RWPE2 (cell line): ENCODE results near the gene OR51A4.
"Not testable (repeated sequence)": the region's sequence is repeated elsewhere in the genome, so short reads cannot be mapped to it uniquely, and the experiment has no call there.

Experiments
- ATAC-seq: fragments of 200-7000 bp; cut with Tn5 transposase; 3 replicates; pipeline ENCODE4 v1.9.1; 2021; ENCODE audit warnings: low read depth
- DNase-seq: peaks from one replicate; pipeline ENCODE4 v3.0.0-alpha.2; 2020; ENCODE audit warnings: low spot score
- H3K27ac ChIP-seq: fragments of 450-650 bp; 2 replicates; pipeline ENCODE4 v1.5.1; 2017; ENCODE audit warnings: mild to moderate bottlenecking; ENCODE audit not compliant: poor library complexity, severe bottlenecking
- H3K27me3 ChIP-seq: fragments of 250-450 bp; sonication (Bioruptor Pico); 2 replicates; pipeline ENCODE4 v1.5.1; 2021; ENCODE audit warnings: mild to moderate bottlenecking, moderate library complexity; ENCODE audit not compliant: insufficient read depth, poor library complexity, severe bottlenecking
- H3K36me3 ChIP-seq: fragments of 250-450 bp; sonication (Bioruptor Pico); 2 replicates; pipeline ENCODE4 v1.5.1; 2020; ENCODE audit warnings: low read depth, mild to moderate bottlenecking, moderate library complexity
- H3K4me1 ChIP-seq: fragments of 250-450 bp; sonication (Bioruptor Pico); 2 replicates; pipeline ENCODE4 v1.5.1; 2021; ENCODE audit warnings: mild to moderate bottlenecking, moderate library complexity; ENCODE audit not compliant: insufficient read depth, poor library complexity, severe bottlenecking
- H3K4me3 ChIP-seq: fragments of 250-450 bp; sonication (Bioruptor Pico); 2 replicates; pipeline ENCODE4 v1.5.1; 2021; ENCODE audit warnings: mild to moderate bottlenecking, moderate library complexity; ENCODE audit not compliant: severe bottlenecking
- H3K9me3 ChIP-seq: fragments of 250-450 bp; sonication (Bioruptor Pico); 2 replicates; pipeline ENCODE4 v1.5.1; 2021; ENCODE audit warnings: mild to moderate bottlenecking, moderate library complexity; ENCODE audit not compliant: severe bottlenecking
- TF ChIP-seq, protein P1 (sequence below): fragments of 450-650 bp; IDR thresholded peaks from one replicate; pipeline ENCODE4 v1.5.1; 2017; ENCODE audit warnings: mild to moderate bottlenecking, moderate library complexity; ENCODE audit not compliant: poor library complexity, severe bottlenecking

Gene OR51A4

DNA sequence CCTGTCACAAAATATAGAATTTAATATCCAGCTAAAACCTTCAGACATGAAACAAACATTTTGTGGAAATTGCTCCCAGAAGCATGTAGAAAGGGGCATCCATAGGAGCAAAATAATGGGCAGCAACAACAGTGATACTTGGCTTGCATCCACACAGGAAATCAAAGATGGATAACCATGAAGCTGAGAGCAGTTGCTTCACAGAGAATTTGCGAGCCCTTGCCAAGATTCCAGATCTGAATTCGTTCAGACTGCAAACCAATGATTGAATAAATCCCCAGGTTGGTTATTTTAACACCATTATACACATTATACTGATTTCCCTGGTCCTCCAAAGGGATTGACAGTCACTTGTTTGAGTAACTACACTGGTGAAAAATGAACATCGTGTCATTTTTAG lies 31.6 kb upstream of the OR51A4 start:
- Histone ChIP-seq H3K4me1 (no peaks in the 10 kb centered on the region), H3K36me3 (no peaks in the 10 kb centered on the region), H3K27me3 (no peaks in the 10 kb centered on the region), H3K27ac (no peak overlapping the region), H3K4me3 (no peak overlapping the region), H3K9me3 (no peaks in the 10 kb centered on the region)
- ATAC-seq (no peak), DNase-seq (no peak)
- TF ChIP-seq, protein P1, sequence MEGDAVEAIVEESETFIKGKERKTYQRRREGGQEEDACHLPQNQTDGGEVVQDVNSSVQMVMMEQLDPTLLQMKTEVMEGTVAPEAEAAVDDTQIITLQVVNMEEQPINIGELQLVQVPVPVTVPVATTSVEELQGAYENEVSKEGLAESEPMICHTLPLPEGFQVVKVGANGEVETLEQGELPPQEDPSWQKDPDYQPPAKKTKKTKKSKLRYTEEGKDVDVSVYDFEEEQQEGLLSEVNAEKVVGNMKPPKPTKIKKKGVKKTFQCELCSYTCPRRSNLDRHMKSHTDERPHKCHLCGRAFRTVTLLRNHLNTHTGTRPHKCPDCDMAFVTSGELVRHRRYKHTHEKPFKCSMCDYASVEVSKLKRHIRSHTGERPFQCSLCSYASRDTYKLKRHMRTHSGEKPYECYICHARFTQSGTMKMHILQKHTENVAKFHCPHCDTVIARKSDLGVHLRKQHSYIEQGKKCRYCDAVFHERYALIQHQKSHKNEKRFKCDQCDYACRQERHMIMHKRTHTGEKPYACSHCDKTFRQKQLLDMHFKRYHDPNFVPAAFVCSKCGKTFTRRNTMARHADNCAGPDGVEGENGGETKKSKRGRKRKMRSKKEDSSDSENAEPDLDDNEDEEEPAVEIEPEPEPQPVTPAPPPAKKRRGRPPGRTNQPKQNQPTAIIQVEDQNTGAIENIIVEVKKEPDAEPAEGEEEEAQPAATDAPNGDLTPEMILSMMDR = no peak

DNA sequence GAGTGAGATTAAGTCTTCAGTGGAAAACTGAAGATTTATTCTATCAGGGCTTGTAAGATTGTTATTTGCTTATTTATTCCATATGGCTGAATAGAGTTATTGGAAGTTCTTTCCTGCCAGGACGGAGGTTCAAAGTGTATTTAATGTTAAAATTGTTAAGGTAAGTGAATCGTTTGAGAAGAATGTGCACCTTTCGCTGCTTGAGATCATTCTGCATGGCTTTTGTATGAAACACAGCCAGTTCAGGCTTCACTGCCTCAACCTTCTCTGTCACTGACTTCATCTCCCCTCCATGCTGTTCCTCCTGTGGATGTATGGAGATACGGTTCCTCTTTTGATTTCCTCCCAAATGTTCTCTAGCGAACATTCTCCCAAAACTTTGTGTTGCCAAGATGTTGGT lies 28.0 kb upstream of the OR51A4 start:
- Histone ChIP-seq H3K27me3 (no peaks in the 10 kb centered on the region), H3K4me1 (no peaks in the 10 kb centered on the region), H3K9me3 (no peaks in the 10 kb centered on the region), H3K27ac (no peak overlapping the region), H3K36me3 (no peaks in the 10 kb centered on the region), H3K4me3 (no peak overlapping the region)
- ATAC-seq (no peak), DNase-seq (no peak)
- TF ChIP-seq, protein P1 = no peak

DNA sequence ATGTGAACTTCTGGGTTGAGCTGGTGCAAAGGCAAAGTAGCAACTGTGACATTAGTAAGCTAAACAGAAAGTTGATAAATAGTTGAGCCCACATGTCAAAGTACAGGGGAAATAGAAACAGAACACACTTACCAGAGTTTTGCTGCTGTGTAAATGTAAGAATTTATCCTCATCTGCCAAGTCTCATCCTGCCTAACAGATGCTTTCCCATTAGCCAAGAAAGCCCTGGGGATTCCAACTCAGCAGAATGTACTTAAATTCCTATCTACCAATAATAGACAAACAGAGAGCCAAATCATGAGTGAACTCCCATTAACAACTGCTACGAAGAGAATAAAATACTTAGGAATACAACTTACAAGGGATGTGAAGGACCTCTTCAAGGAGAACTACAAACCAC lies 15.4 kb upstream of the OR51A4 start:
- H3K27me3 ChIP-seq = no peaks in the 10 kb centered on the region
- H3K27ac ChIP-seq = no peak overlapping the region
- TF ChIP-seq, protein P1 = no peak
- no peaks in the 10 kb centered on the region for H3K36me3 ChIP-seq
- H3K4me1 ChIP-seq = no peaks in the 10 kb centered on the region
- no peak for DNase-seq
- H3K4me3 ChIP-seq = no peak overlapping the region
- H3K9me3 ChIP-seq = peaks cover 2% of the 10 kb centered on the region
- no peak for ATAC-seq

DNA sequence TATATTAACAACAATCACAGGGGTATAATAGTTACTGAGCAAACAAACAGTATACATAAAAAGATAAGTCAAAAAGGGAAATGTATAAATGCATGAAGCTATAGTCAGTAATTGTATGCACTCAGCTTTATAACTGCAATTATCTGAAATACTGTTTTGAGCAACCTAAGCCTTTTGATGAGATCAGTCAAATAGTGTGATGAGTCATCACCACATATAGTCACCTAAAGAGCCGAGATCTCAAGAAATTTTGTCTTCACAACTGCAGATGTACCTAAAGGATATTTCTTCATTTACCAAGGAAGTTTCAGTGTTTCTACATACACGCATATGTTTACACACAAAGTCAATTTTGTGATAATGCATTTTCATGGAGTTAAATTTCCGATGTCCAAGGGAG lies 13.5 kb upstream of the OR51A4 start:
- Histone ChIP-seq H3K9me3 (no peaks in the 10 kb centered on the region), H3K27ac (no peak overlapping the region), H3K27me3 (no peaks in the 10 kb centered on the region), H3K36me3 (no peaks in the 10 kb centered on the region), H3K4me1 (no peaks in the 10 kb centered on the region), H3K4me3 (no peak overlapping the region)
- no peak for ATAC-seq
- no peak for DNase-seq
- TF ChIP-seq, protein P1 = no peak

DNA sequence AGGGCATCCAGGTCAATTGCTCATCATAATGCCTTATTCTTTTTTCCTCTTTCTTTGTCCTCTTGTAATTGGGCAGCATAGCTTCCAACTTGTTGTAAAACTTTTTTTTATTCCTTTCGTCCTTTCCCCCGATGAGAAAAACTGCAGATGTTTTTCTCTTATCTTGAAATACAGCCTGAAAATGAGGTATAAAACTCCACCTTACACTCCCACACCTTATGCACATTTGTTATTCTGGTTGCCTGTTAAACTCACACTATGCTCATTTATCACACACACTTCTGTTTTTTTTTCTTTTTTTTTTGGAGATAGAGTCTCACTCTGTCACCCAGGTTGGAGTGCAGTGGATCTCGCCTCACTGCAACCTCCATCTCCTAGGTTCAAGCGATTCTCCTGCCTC lies 10.0 kb upstream of the OR51A4 start:
- Histone ChIP-seq H3K27ac (no peak overlapping the region), H3K4me1 (no peaks in the 10 kb centered on the region), H3K27me3 (no peaks in the 10 kb centered on the region), H3K36me3 (no peaks in the 10 kb centered on the region), H3K9me3 (no peaks in the 10 kb centered on the region), H3K4me3 (no peak overlapping the region)
- DNase-seq (no peak), ATAC-seq (no peak)
- TF ChIP-seq, protein P1 = no peak

DNA sequence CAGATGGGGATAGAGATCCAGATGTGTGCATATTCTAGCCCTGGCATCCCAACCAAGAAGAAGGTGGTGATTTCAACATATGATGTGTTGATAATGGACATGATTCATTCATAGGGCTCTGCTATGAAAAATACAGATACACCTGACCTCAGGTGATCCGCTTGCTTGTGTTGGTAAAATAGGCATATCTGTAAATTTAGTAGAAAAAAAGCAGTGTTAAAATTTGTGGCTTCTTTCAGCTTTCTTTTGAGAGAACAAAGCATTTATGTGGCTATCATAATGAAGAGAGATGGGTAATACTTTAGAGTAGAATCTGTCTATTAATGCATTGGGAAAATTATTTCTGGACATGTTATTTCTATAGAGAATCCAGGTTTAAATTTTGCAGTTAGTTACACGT lies 8.2 kb upstream of the OR51A4 start, which contains the start of gene OR51A2:
OR51A2 (minus strand) TSS at position 101 of the 400 bp plus-strand sequence; CDS start at position 101, 0 bp downstream.
- H3K9me3 ChIP-seq, H3K27ac ChIP-seq, H3K36me3 ChIP-seq, DNase-seq, H3K4me3 ChIP-seq, H3K4me1 ChIP-seq, ATAC-seq, H3K27me3 ChIP-seq: not testable (repeated sequence)
